NCI-H526 treated with DMSO at 0.1 percent for 48 hours (cell line): ENCODE measurements around the gene LAMB4.
"Not testable (repeated sequence)": the region's sequence is repeated elsewhere in the genome, so short reads cannot be mapped to it uniquely, and the experiment has no call there.

ENCODE experiments used
- DNase-seq: peaks from one replicate; lab custom pipeline; 2025; lab: John Stamatoyannopoulos, UW

The LAMB4 gene

GRCh38 chr7:108048422-108048821, 81.7 kb downstream of the LAMB4 start:
- DNase-seq = no peak

- DNase-seq = no peak
These were observed 83.1 kb downstream of the LAMB4 start for GRCh38 chr7:108046952-108047506.

- no peak for DNase-seq
These were observed 84.5 kb downstream of the LAMB4 start for GRCh38 chr7:108045669-108046068.

- DNase-seq = no peak
These were observed 85.0 kb downstream of the LAMB4 start for GRCh38 chr7:108045154-108045553.

- DNase-seq = no peak
These were observed 85.8 kb downstream of the LAMB4 start for GRCh38 chr7:108044345-108044744.

- DNase-seq = no peak
These were observed 91.2 kb downstream of the LAMB4 start for GRCh38 chr7:108038986-108039385.

- no peak for DNase-seq
These were observed 92.4 kb downstream of the LAMB4 start for GRCh38 chr7:108037741-108038140.

GRCh38 chr7:108037140-108037539, 93.0 kb downstream of the LAMB4 start:
- DNase-seq = no peak

- DNase-seq = no peak
These were observed 95.6 kb downstream of the LAMB4 start for GRCh38 chr7:108034586-108034985.

GRCh38 chr7:108033776-108034497, 96.2 kb downstream of the LAMB4 start:
- DNase-seq = no peak

GRCh38 chr7:108033309-108033708, 96.9 kb downstream of the LAMB4 start:
- DNase-seq = not testable (repeated sequence)

GRCh38 chr7:108030516-108030915, 99.6 kb downstream of the LAMB4 start:
- DNase-seq = no peak

GRCh38 chr7:108029034-108029433, 101.1 kb downstream of the LAMB4 start:
- no peak for DNase-seq

- DNase-seq = no peak
These were observed 102.0 kb downstream of the LAMB4 start for GRCh38 chr7:108028111-108028510.

- DNase-seq = no peak
These were observed 102.9 kb downstream of the LAMB4 start for GRCh38 chr7:108027239-108027638.

- DNase-seq = no peak
These were observed 103.5 kb downstream of the LAMB4 start for GRCh38 chr7:108026647-108027046.

GRCh38 chr7:108026116-108026515, 104.0 kb downstream of the LAMB4 start:
- DNase-seq = no peak

GRCh38 chr7:108024538-108024937, 105.6 kb downstream of the LAMB4 start:
- DNase-seq = no peak

- no peak for DNase-seq
These were observed 109.6 kb downstream of the LAMB4 start for GRCh38 chr7:108020585-108020984.

- no peak for DNase-seq
These were observed 111.5 kb downstream of the LAMB4 start for GRCh38 chr7:108018668-108019067.

- no peak for DNase-seq
These were observed 112.4 kb downstream of the LAMB4 start for GRCh38 chr7:108017776-108018151.

- peak; percentile 19 for DNase-seq
These were observed 113.1 kb downstream of the LAMB4 start for GRCh38 chr7:108016841-108017775.

- DNase-seq = no peak
These were observed 114.4 kb downstream of the LAMB4 start for GRCh38 chr7:108015740-108016139.
